HG02763 (cell line): ENCODE results near the gene CERS6.
"Not testable (repeated sequence)": the region's sequence is repeated elsewhere in the genome, so short reads cannot be mapped to it uniquely, and the experiment has no call there.

ENCODE experiments used
- ATAC-seq: cut with Tn5 transposase; IDR thresholded peaks from one replicate; pipeline ENCODE4 v1.9.1; 2021; ENCODE audit warnings: mild to moderate bottlenecking, moderate library complexity; ENCODE audit not compliant: unreplicated experiment

CERS6 gene

DNA sequence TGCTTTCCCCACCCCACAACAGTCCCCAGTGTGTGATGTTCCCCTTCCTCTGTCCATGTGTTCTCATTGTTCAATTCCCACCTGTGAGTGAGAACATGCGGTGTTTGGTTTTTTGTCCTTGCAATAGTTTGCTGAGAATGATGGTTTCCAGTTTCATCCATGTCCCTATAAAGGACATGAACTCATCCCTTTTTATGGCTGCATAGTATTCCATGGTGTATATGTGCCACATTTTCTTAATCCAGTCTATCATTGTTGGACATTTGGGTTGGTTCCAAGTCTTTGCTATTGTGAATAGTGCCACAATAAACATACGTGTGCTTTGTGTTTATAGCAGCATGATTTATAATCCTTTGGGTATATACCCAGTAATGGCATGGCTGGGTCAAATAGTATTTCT, 335.1 kb downstream of the CERS6 start:
- ATAC-seq, result not testable (repeated sequence)

DNA sequence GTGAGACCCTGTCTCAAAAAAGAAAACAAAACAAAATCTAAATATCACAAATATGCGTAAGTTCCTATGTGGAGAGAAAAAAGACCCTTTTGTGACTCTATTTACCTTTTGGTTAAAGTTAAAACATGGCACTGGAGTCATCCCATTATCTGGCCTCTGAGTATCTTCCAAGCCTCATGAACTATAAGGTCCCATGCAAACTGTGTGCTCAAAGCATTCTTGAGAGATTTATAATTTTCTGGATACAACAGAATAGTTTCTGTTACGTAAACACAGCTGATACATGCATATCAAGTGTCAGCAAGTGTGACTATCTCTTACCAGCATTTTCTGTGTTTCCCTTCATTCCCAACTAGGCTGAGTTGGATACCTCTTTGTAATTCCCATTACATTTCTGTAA, 337.5 kb downstream of the CERS6 start:
- no peak for ATAC-seq

DNA sequence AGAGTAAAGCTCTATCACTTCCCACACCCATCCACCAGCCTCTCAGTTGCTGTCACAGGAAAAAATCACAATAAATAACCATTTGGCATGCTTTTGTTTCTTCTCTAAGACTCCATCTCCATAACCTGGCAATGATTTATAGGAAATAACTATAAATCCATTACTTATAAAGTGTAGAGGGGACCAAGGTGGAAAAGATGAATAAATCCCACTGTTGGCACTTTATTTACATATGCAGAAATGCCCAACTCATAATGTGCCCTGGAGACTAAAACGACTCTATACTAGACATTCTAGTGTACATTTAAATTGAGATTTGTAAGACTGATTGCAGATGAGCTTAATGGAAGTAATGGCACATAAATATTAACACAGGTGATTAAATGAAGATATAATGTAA, 338.9 kb downstream of the CERS6 start:
- no peak for ATAC-seq

DNA sequence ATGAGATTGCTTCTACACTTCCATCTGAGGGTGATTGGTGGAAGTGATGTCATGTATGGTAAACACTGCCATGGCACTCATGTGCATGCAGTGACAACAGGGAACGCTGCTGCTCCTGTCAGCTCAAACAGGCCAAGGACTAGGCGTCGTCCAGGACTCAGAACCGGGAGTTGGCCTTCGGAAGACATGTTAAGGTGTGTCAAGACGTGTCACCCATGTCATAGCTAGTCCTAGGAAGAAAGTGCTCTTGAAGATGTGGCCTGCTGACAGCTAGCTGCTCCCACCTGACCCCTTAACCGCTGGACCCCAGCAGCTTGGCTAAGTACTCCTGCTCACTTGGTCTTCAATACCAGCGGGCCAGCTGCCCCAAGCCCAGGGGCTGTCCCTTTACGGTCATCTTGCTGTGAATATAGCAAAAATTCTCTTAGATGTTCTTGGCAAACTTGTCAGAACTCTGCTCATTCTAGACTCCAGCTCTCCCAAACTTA, 340.1 kb downstream of the CERS6 start:
- no peak for ATAC-seq

DNA sequence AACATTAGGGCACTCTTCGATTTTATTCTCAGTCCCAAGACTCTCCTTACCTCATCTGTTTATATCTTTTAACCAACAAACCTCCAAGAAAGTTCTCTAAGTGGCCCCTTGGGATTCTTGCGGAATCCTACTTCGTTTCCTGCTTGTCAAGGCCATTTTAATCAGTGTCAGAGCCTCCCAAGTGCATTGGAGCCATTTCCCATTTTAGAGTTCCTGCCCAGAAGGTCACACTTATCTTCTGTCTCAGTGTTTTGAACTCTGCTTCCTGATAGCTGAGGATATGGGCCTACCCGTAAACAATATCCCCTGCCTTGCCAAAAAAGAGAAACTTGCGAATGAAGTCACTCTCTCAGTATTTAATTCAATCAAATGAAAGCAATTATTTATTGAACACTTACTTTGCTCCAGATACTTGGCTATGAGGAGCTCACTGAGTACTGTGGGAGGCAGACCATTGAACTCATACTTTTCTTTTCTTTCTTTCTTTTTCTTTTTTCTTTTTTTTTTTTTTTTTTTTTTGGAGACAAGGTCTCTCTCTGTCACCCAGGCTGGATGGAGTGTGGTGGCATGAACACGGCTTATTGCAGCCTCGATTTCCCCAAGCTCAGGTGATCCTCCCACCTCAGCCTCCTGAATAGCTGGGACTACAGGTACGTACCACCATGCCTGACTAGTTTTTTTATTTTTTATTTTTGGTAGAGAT, 340.7 kb downstream of the CERS6 start:
- ATAC-seq, result no peak

DNA sequence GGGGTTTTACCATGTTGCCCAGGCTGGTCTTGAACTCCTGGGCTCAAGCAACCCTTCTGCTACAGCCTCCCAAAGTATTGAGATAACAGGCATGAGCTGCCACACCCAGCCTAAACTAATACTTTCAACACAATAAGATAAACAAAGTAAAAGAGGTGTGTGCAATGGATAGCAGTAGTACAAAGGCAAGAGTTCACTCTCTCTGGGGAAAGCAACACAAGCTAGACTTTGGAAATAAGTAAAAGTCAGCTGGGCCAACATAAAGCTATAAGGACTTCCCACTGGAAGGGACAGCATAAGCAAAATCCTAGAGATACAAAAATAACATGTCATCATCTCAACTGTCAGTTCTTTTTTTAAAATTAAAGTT, 341.2 kb downstream of the CERS6 start:
- no peak for ATAC-seq

DNA sequence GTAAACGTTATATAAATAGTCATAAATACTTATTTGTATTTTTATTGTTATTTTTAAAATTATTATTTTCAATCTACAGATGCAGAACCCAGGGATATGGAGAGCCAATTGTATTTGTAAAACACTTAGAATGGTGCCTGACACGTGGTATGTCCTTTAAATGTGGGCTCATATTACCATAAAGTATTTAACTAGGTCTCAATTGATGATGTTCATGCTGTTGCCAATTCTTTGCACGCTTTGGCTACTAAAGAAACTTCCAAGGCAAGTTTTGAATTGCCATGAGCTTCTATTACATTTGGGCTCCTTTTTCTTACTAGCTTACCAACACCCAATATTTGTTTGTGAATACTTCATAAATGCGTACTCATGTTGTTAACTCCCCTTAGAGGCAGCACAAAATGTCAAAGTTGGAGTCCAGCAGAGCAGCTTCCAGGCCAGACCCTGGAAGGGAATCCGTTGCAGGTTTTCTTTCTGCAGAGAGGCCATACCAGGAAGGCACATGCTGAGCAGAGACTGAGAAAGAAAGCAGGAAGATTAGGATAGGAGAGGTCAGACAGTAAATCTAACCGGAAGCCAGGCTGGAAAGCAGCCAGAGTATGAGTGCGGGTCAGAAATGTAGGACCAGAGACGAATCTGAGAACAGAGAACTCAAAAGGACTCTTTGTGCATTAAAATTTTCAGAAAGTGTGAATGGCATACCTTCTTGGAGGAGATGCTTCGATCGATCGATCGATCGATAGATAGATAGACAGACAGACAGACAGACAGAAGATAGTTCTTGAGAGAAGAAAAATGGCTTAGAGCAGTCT, 342.2 kb downstream of the CERS6 start:
- ATAC-seq, result no peak

DNA sequence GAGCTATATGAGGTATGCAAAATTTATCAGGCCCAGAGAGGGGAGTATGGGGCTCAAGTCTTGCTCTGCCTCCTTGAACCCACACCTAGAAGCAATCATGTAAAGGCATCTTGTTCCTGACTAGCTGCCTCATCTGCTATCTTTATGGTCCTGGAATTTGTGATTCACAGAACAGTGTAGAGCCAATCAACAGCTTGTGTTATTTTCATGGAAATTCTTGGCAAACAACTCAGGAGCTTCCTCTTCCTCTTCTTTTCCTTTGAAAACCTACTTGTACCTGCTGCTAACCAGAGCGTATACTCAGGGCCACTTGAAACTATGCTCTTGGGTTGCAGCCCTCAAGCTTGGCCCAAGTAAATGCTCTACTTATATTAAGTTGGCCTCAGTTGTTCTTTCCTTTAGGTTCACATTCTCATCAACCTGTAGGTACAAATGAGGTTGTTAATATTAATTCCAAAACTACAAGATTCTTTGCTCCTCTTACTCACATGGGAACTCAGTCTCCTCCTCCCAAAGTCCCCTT, 342.9 kb downstream of the CERS6 start:
- ATAC-seq, result no peak

DNA sequence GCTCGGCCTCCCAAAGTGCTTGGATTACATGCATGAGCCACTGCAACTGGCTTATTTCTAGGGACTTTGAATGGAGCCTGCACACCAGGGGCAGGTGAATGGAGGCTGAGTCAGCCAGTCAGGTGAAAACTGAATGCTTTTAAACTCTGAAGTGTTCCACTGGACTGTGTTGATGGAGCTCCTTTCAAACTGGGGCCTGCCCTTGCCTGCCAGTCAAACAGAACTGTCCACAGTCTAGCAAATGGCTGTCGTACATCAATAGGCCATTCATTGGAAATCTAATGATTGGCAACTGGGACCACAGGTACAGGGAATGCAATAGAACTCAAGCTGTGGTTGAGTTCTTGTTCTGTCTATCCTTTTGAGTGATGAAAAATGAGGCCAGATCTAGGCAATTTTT, 345.4 kb downstream of the CERS6 start:
- ATAC-seq, result no peak

DNA sequence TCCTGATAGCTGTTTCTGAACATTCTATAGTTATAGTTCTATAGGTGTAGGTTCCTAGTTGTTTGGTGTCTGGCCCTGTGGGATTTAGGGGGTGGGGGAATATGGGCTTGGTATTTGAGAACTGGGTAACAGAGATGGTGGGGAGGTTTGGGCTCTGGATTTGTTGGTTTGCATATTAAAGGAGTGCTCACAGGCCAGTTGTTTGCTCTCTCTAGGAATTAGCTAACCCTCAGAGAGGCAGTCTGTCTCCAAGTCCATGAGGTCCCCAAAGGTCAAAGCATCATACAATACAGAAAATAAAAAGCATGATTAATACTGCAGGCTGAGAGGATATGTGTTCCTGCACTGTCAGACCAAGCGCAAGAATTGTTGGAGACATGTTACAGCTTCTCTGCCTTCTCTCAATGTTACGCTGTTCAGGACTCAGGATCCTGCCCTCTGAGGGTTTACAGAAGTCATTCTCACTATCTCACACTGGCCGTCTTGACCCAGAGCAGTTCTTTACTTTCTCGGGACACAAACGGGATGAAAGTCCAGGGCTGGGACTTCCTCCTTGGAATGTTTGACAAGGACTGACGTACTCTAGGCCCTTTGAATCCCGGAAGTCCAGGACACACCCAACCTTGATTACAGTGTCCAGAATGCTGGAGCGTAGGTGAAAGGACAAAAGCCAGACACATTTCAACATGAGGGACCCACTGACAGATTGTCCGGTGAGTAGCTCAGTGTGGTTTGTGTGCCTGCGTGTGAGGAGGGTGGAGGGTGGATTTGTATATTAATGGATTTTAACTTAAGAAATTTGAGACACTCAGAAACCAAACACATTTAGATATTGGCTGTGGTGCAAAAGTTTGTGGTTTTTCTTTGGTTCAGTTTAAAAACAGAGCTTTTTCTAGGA, 346.1 kb downstream of the CERS6 start, which contains the start of gene NOSTRIN:
Gene NOSTRIN, plus strand, starts transcription at position 677 of the 898 bp plus-strand sequence. Its CDS starts 10 bp downstream, at position 687.
- ATAC-seq, result no peak

DNA sequence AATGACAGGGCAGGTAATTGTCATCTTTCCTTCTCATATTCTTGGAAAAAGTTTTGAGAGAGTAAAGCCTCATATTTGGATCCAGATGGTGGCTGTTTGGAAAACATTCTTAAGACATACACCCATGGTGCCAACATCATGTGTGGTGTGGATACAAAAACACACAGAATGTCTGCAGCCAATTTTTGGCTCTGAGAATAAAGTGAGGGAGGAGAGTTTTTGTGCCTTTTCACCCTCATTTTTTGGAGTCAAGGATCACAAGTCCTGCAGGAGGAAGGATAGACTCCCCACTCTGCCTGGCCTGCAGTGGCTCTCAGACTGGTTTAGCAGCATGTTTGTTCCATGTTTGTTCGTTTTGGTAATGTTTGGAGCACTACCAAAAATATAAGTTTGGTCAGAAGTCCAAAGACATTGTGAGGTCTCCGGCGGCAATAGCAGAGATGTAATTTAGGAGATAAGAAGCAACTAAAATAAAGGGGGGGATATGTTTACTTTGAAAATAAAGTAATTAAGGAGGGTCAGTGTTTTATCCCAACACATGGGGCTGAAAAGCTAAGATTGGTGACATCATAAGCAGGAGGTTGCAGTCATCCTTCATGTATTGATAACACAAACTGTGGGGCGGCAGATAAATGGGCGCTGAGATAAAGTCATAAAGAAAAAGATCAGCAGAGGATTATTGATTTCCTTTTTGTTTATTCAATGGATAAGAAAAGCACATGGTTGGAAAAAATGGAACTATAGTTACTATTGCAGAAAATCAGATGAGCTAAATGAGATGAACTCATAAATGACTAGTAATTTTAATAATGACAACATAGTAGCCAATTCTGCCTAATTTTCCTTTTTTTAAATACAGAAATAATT, 347.0 kb downstream of the CERS6 start:
- ATAC-seq, result no peak

DNA sequence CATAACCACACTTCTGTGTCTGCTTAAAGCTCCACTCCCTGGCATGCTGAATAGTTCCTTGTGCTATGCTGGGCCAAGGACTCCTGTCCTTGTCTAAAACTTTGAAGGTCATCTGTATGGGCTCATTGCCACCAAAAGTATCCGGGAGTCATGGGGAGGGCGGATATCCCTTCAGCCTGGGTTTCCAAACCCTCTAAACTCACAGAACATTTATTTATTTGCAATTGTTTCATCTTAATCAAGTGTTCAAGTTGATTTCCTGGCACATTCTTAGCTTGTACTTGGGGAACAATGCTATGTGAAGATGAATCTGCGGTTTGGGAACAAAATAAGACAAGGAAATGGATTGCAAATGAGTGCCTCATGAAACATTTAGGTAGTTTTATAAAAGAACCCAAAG, 348.1 kb downstream of the CERS6 start:
- ATAC-seq, result no peak

DNA sequence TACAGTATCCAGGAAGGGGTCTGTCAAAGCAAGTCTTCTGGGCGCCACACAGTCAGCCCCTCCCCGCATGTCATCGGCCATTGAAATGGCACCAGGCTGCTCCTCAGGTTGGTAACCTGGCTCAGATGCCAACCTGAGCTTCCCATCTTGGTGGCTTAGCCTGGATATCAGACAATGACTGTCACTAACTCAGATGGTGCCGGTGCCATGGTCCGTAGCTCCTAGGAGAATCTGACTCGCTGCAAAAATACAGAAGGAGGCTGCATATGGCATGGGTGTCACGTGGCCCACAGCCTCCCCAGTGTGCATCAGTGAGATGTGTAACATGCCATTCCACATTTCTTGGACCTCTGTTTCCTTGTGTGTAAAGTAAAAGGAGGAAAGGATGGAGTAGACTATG, 349.5 kb downstream of the CERS6 start:
- ATAC-seq, result no peak

DNA sequence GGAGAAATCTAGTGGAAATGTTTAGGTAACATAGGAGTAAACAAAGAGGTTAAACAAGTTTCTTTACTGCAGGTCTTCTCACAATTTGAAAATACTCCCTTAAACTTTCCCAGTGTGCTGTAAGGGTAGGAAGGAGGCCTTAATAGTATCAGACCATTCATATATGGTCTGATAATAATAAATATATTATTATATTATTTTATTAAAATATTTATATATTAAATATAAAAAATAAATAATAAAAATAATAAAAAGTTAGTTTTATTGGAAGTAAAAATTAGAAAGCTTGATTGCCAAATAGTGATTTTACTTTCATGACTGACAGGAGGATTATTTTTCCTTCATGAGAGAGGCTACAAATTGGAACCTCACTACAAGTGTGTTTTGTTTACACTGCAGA, 353.5 kb downstream of the CERS6 start:
- no peak for ATAC-seq

DNA sequence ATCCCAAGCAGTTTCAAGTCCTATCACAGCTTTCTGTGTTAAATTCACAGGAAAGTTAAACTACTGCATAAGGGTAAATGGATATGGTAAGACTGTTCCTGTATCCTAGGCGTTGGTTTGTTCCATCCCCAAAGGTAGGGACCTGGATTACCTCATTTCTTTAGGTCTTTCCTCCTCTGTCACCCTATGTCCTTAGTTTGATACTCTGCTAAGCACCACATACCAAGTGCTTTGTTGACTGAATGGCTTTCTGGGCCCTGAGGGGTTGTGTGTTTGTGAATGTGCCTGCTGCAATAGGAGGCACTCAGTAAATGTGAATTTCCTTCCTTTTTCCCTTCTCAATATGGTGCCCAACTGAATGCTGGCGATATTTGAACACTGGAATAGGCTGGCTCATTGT, 354.2 kb downstream of the CERS6 start:
- ATAC-seq, result no peak

DNA sequence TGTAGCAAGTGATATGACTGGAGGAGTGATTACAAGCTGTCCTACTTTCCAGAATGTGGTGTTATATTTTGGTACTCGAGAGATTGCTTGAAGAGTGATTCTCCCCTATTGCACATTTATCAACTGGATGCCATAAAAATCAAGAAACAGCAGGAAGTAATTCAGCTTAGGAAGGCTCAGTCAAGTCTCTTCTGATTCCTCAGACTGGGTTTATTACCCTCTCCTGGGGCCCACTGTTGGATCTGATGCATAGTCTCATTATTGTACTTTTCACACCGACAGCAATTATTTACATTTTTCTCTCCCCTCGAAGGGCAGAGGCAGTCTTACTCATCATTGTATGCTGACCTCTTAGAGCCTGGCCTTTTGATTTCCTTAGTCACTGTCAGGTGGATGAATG, 355.6 kb downstream of the CERS6 start:
- ATAC-seq, result no peak

DNA sequence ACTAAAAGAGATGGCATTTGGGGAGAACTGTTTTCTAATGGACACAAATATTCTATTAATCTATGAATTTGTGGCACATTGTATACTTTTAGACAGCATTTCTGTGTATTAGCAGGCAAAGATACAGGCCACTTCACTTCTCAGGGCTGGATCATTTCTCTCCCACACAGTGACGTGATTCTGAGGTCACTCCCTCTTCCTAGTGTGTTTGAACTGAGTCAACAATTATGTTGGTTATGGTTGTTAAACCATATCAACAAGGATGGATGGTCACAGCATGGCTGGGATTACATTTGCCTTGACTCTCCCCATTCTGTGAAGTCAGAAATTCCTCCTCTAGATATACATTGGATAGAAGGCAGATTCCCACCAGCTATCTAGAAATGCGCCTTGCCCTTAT, 358.0 kb downstream of the CERS6 start:
- no peak for ATAC-seq

DNA sequence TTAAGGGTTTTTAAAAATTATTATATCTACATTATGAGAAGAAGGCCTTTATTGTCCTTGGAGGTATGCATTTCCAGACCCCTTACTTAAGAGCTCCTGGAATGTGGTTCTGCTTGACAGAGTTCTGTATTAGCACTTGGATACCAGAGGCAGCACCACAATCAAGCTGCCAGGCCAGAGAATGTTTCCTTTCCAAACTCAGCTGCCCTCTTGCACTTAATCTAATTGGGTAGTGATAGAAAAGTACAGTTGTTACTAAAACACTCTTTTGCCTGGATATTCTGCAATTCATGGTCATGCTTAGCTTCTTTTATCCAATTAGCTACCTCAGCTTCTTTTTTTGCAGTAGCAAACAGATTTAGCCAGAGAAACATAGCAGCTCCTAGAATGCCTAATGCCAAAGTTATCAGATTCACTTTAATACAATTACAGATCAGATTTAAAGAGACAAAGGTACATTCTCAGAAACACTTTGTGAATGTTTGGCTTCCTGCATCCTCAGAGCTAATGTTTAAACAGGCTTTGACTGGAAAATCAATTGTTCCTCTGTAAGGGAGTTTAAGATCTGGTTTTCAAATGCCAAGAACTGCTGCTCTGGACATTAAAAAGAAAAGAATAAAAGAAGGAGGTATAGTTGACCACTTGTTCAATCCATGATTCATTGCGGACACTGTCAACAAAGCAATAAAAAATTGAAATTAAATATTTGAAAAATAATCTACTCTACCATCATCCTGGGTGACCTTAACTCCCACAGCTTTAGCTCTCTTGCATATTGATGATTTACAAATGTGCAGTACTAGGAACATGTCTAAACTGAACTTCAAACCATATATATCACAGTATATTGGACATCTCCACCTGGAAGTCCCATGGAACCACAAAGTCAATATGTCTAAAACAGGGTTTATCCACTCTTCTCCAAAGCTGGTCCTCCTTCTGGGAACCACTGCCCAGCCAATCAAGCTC, 359.2 kb downstream of the CERS6 start:
- ATAC-seq, result no peak

DNA sequence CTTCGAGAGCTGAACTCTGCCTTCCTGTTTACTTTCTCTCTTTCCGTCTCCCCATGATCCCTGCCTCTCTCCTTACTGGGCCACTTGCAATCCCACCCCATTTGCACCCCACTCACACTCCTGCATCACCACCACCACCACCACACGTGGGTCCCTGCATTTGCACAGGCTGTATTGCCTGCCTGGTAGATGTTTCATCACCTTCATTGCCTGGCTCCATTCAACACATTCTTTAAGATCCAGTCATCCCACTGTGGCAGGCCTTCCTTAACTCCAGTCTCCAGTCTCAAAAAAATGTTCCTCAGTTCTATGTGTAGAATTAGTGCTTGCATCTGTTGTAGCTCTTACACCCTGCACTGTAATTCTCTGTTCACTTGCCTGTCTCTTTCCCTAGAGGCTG, 360.3 kb downstream of the CERS6 start:
- no peak for ATAC-seq
